ENCODE results near the gene KDM6A. TPM values are rescaled to one million over a fixed set of nuclear protein-coding genes. Genes with fewer than 3 reads are reported as not detected.

KDM6A gene
- total and polyA plus RNA-seq, 9 of the 15 experiments (the other 6 are each of a cell fraction or from before 2014, with no cell fraction given): 8.4 to 34.3 (median 22.9) TPM

- no peak for TF ChIP-seq CHD7 (IDR thresholded peaks at IDR 0.05; ENCODE audit: low read depth, low read length)
These were observed 124.4 kb downstream of the KDM6A start (continued) for GRCh38 chrX:44997282-44997812.
